ENCODE measurements around the gene RPL18.

The RPL18 gene

GRCh38 chr19:48614436-48615230, 4.3 kb downstream of the RPL18 start, which contains the start of gene FAM83E:
Gene FAM83E (minus strand): TSS chr19:48615076. CDS start chr19:48613372, 1,704 bp downstream.
- H3K4me1 ChIP-seq (ENCODE audit: insufficient read depth, poor library complexity, severe bottlenecking) = peaks cover 25% of the 10 kb centered on the region
- H3K36me3 ChIP-seq (ENCODE audit: low read depth) = peaks cover 36% of the 10 kb centered on the region
- no peaks in the 10 kb centered on the region for H3K27me3 ChIP-seq (ENCODE audit: insufficient read depth, poor library complexity, severe bottlenecking)
- peak; percentile 8 for TF ChIP-seq CTCF (IDR thresholded peaks at IDR 0.05; ENCODE audit: poor library complexity, severe bottlenecking)
- peak; percentile 54 for ATAC-seq (ENCODE audit: low read depth)
- peak within 1 kb of the TSS; percentile 13 for H3K4me3 ChIP-seq (ENCODE audit: severe bottlenecking)
- no peaks in the 10 kb centered on the region for H3K9me3 ChIP-seq (ENCODE audit: severe bottlenecking)
- DNase-seq (ENCODE audit: low spot score) = peak; percentile 90
- H3K27ac ChIP-seq (ENCODE audit: poor library complexity, severe bottlenecking) = peak within 1 kb of the TSS; percentile 78

GRCh38 chr19:48613852-48614435, 5.0 kb downstream of the RPL18 start:
- Histone ChIP-seq H3K4me3 (ENCODE audit: severe bottlenecking) (peak overlapping the region; percentile 13), H3K36me3 (ENCODE audit: low read depth) (peaks cover 36% of the 10 kb centered on the region), H3K4me1 (ENCODE audit: insufficient read depth, poor library complexity, severe bottlenecking) (peaks cover 25% of the 10 kb centered on the region), H3K27ac (ENCODE audit: poor library complexity, severe bottlenecking) (peak overlapping the region; percentile 78), H3K27me3 (ENCODE audit: insufficient read depth, poor library complexity, severe bottlenecking) (no peaks in the 10 kb centered on the region), H3K9me3 (ENCODE audit: severe bottlenecking) (no peaks in the 10 kb centered on the region)
- DNase-seq (ENCODE audit: low spot score) (no peak), ATAC-seq (ENCODE audit: low read depth) (peak; percentile 2; the same call in 2 of the 3 replicates)
- no peak for TF ChIP-seq CTCF (IDR thresholded peaks at IDR 0.05; ENCODE audit: poor library complexity, severe bottlenecking)

- peaks cover 33% of the 10 kb centered on the region for H3K36me3 ChIP-seq (ENCODE audit: low read depth)
- no peak overlapping the region for H3K4me3 ChIP-seq (ENCODE audit: severe bottlenecking)
- DNase-seq (ENCODE audit: low spot score) = no peak
- no peaks in the 10 kb centered on the region for H3K9me3 ChIP-seq (ENCODE audit: severe bottlenecking)
- H3K4me1 ChIP-seq (ENCODE audit: insufficient read depth, poor library complexity, severe bottlenecking) = peaks cover 25% of the 10 kb centered on the region
- no peak for TF ChIP-seq CTCF (IDR thresholded peaks at IDR 0.05; ENCODE audit: poor library complexity, severe bottlenecking)
- ATAC-seq (ENCODE audit: low read depth) = no peak
- H3K27ac ChIP-seq (ENCODE audit: poor library complexity, severe bottlenecking) = peak overlapping the region; percentile 78
- H3K27me3 ChIP-seq (ENCODE audit: insufficient read depth, poor library complexity, severe bottlenecking) = no peaks in the 10 kb centered on the region
Observed at GRCh38 chr19:48613024-48613851, 5.7 kb downstream of the RPL18 start.

GRCh38 chr19:48611872-48612271, 7.1 kb downstream of the RPL18 start:
- no peak overlapping the region for H3K4me3 ChIP-seq (ENCODE audit: severe bottlenecking)
- no peaks in the 10 kb centered on the region for H3K27me3 ChIP-seq (ENCODE audit: insufficient read depth, poor library complexity, severe bottlenecking)
- H3K4me1 ChIP-seq (ENCODE audit: insufficient read depth, poor library complexity, severe bottlenecking) = peaks cover 15% of the 10 kb centered on the region
- H3K9me3 ChIP-seq (ENCODE audit: severe bottlenecking) = no peaks in the 10 kb centered on the region
- H3K27ac ChIP-seq (ENCODE audit: poor library complexity, severe bottlenecking) = no peak overlapping the region
- DNase-seq (ENCODE audit: low spot score) (no peak), ATAC-seq (ENCODE audit: low read depth) (no peak)
- no peak for TF ChIP-seq CTCF (IDR thresholded peaks at IDR 0.05; ENCODE audit: poor library complexity, severe bottlenecking)
- peaks cover 19% of the 10 kb centered on the region for H3K36me3 ChIP-seq (ENCODE audit: low read depth)
